Stimulated activated CD8-positive, alpha-beta memory T cell treated with anti-CD3 and anti-CD28 coated beads, Interleukin-4, amount 100 ng/mL, for 1 hour (primary cell): ENCODE data around the gene CYFIP1.

Experiments
- DNase-seq, 2 donors: peaks; one replicate each; pipeline ENCODE4 v3.0.0-alpha.2; 2020; ENCODE audit warnings: low read depth in 2 of 2, low spot score in 1 of 2

CYFIP1 gene

GRCh38 chr15:22891426-22892210 is 88.5 kb downstream of the CYFIP1 start:
- DNase-seq, result no peak

DNA sequence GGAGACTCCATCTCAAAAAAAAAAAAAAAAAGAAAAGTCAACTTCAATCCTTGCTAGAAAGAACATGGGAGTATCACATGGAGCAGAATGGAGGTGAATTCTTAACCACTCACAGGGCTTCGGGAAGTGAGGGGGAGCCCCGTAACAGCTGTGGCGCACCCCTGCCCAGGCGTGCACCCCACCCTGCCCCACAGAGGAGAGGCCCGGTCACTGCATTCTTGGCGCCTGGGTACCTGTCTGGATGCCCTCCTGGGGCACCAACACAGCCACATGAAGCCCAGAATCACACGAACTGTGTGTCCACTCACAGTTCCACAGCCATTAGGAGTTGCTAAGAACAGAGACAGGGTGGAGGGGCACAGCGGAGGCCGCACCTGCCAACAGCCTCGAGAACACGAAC is 89.9 kb downstream of the CYFIP1 start:
- no peak for DNase-seq

GRCh38 chr15:22889146-22889818 is 90.9 kb downstream of the CYFIP1 start:
- DNase-seq, result no peak

- no peak for DNase-seq
Measured at GRCh38 chr15:22888120-22888859, 91.9 kb downstream of the CYFIP1 start.

DNA sequence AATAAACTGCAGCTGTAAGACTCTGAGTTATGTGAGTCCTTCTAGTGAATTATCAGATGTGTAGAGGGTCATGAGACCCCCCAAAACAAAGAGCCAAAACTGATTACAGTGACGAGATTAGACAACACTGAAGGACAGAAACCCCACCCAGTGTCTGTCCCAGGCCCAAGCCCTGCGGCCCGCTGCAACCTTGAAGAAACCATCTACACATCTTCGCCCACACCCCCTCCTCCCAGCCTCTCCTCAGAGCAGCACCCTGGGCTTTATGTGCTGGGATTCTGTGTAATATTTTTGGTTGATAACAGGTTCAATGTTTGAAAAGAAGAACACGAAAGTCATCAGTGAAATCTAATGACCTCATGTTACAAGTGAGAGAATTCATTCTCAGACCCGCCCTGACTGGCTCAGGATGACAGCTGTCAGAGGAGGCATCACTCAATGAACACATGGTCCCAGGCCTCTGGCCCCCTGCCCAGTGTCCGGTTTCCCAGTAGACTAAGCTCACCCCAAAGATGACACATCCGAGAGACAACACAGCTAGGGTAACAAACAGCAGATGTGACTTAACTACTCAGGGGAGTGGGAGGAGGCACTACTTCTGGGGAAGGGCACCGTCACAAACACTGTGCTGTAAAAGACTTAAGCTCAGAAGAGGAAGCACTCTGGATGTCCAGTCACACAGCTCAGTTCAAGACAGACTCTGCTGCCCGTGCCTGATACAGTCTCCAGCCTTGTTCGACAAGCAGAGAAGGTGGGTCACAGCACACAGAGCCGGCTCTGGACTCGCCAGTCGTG is 92.8 kb downstream of the CYFIP1 start:
- no peak for DNase-seq

DNA sequence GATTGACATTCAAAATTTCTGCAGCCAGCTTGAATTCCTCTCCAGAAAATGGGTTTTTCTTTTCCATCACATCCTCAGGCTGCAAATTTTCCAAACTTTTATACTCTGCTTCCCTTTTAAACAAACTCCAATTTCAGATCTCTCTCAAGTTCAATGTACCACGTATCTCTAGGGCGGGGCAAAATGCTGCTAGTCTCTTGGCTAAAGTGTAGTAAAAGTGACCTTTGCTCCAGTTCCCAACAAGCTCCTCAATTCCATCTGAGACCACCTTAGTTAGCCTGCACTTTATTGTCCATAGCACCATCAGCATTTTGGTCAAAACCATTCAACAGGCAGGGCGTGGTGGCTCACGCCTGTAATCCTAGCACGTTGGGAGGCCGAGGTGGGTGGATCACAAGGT is 95.0 kb downstream of the CYFIP1 start:
- DNase-seq, result no peak

- no peak for DNase-seq
Measured at GRCh38 chr15:22884344-22884743, 95.8 kb downstream of the CYFIP1 start.

GRCh38 chr15:22883196-22883595 is 97.0 kb downstream of the CYFIP1 start:
- DNase-seq, result no peak

GRCh38 chr15:22881739-22882440 is 98.3 kb downstream of the CYFIP1 start:
- DNase-seq, result no peak

DNA sequence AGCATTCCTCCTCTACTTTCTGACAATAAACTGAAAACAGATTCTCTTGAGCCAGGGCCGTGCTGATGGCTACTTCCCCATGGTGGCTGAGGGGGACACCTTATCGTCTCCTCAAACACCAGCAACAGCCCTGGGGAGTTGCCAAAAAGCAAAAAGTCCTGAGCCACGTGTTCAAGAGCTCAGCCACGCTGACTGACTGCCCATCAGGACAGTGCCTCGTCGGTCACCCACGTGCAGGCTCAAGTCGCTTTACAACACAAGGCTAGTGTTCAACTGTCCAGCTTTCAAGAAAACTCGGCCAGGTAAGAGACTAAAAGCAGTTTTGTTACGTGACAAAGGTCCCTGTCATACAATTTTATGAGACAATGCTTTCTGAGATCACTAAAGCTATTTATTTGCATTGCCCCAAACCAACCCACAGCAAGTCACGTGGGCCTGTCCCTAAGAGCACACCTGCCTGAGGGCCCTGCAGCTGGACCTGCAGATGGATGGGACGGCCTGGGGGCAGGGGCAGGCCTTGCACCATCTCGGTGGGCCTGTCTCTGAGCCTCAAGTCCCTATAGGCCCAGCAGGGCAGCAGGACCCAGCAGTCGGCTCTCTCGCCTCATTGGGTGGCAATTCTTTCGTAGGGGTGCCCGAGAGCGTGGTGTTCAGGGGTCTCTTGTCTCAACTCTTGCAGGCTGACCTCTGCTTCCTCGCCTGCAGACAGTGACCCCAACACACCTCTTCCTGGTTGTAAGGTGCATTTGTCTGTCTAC is 99.0 kb downstream of the CYFIP1 start:
- no peak for DNase-seq

DNA sequence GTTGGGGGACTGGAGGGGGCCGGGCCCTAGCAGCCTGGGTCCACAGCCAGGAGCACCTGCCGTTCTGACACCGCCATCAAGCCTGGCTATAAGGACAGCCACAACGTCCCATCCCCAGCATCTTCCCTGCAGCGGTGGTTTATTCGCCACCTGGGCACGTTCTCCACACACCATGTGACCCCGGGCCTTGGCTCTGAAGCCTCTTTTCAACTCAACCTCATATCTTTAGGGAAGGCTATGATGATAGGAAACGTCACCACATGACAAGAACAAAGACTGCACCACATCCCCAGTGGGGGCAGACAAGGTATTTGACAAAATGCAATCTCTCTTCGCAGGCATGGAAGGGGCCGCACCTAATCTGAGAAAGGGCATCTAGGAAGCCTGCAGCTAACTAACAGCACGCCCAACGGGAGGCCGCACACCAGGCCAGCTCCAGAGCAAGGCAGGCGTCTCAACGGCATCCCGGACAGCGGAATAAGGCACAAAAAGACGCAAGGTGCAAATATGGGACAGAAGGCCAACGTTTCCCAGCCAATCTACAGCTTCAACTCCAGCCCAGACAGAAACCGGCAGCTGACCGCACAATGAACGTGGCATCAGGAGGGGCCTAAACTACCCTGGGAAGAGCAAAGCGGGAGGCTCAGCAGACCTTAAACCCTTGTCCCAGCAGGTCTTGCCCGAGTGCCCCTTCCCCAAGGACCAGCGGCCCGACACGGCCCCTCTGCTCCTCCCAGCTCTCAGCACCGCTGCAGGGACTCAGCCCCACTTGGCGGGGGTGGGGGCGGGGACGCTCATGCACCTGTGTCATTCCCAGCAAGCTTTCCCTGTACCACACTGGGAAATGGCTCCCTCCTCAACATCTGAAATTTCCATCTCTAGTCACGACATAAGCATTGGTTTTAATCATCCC is 99.8 kb downstream of the CYFIP1 start:
- DNase-seq, result no peak

GRCh38 chr15:22878103-22878502 is 102.1 kb downstream of the CYFIP1 start:
- no peak for DNase-seq

GRCh38 chr15:22877607-22878006 is 102.6 kb downstream of the CYFIP1 start:
- DNase-seq, result no peak

GRCh38 chr15:22877117-22877516 is 103.1 kb downstream of the CYFIP1 start:
- no peak for DNase-seq

DNA sequence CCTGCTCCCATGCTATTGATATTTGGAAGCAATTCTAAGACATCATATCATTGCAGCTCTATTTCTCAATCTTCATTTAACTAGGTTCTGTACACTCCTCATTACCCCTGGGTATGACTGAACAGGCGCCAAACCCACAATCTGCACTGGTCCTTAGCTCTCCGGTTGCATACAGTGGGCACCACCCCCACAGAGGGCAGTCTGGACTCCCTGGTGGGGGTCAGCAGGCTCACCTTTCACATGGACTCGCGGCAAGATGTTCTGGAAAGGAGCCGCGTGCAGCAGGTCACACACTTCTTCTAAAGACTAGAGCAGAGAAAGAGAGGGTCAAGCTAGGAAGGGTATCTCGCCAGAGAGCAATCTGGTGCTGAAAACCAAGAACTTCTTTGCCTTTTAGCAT is 105.2 kb downstream of the CYFIP1 start:
- no peak for DNase-seq

- DNase-seq, result no peak
Measured at GRCh38 chr15:22874256-22874655, 105.9 kb downstream of the CYFIP1 start.

- no peak for DNase-seq
Measured at GRCh38 chr15:22873841-22874240, 106.3 kb downstream of the CYFIP1 start.

- DNase-seq, result no peak
Measured at GRCh38 chr15:22872936-22873701, 107.0 kb downstream of the CYFIP1 start.
